ENCODE measurements around the gene DEXI. TPM values are rescaled to one million over a fixed set of nuclear protein-coding genes. Genes with fewer than 3 reads are reported as not detected.
"Not testable (repeated sequence)": the region's sequence is repeated elsewhere in the genome, so short reads cannot be mapped to it uniquely, and the experiment has no call there.

DEXI gene
- polyA plus RNA-seq, 1 donor, result 55.3 TPM

- no peak for DNase-seq
These were observed 1.7 kb downstream of the DEXI start for GRCh38 chr16:10940501-10941079.

GRCh38 chr16:10939649-10940234 is 2.5 kb downstream of the DEXI start:
- DNase-seq, result no peak

- DNase-seq, result no peak
These were observed 3.2 kb downstream of the DEXI start for GRCh38 chr16:10938796-10939648.

GRCh38 chr16:10938321-10938720 is 3.9 kb downstream of the DEXI start:
- no peak for DNase-seq

GRCh38 chr16:10937068-10937859 is 5.0 kb downstream of the DEXI start:
- DNase-seq, result no peak

- DNase-seq, result no peak
These were observed 5.8 kb downstream of the DEXI start for GRCh38 chr16:10936272-10936984.

GRCh38 chr16:10935226-10935915 is 6.9 kb downstream of the DEXI start:
- no peak for DNase-seq

GRCh38 chr16:10934325-10935107 is 7.8 kb downstream of the DEXI start:
- DNase-seq, result no peak

- DNase-seq, result no peak
These were observed 8.4 kb downstream of the DEXI start for GRCh38 chr16:10933865-10934264.

GRCh38 chr16:10932959-10933710 is 9.1 kb downstream of the DEXI start:
- no peak for DNase-seq

- no peak for DNase-seq
These were observed 10.2 kb downstream of the DEXI start for GRCh38 chr16:10931977-10932632.

- DNase-seq, result no peak
These were observed 11.1 kb downstream of the DEXI start for GRCh38 chr16:10931134-10931533.

- no peak for DNase-seq
These were observed 11.5 kb downstream of the DEXI start for GRCh38 chr16:10930755-10931093.

- DNase-seq, result no peak
These were observed 12.2 kb downstream of the DEXI start for GRCh38 chr16:10929853-10930754.

- not testable (repeated sequence) for DNase-seq
These were observed 13.2 kb downstream of the DEXI start for GRCh38 chr16:10929097-10929496.

GRCh38 chr16:10927497-10928112 is 14.7 kb downstream of the DEXI start:
- no peak for DNase-seq

- no peak for DNase-seq
These were observed 15.4 kb downstream of the DEXI start for GRCh38 chr16:10926867-10927266.

GRCh38 chr16:10926094-10926493 is 16.2 kb downstream of the DEXI start:
- DNase-seq, result no peak

Data from hindlimb muscle (tissue), 1 donor.